GM23338 (cell line): Measurements from ENCODE around the gene SLC30A7.

Experiments
- CREB1 ChIP-seq: fragments of 250-450 bp; sonication (Bioruptor Pico); IDR thresholded peaks from 2 replicates; pipeline ENCODE4 v1.5.0; 2020; ENCODE audit warnings: low read depth, mild to moderate bottlenecking, moderate library complexity
- CTCF ChIP-seq, 2 experiments: fragments of 200-600 bp in 1 of 2; sonication (generic) in 1 of 2; conservative IDR thresholded peaks; 2 replicates each; pipeline versions ENCODE4 v1.5.1 to v1.6.1; 2016 to 2017; ENCODE audit warnings: antibody characterized with exemption in 2 of 2, low read depth in 2 of 2, mild to moderate bottlenecking in 2 of 2, moderate library complexity in 1 of 2
- EZH2 ChIP-seq: fragments of 200-600 bp; sonication (generic); IDR thresholded peaks from one replicate; pipeline ENCODE4 v1.8.0; 2017; ENCODE audit warnings: antibody characterized with exemption, mild to moderate bottlenecking, low read depth; ENCODE audit not compliant: unreplicated experiment
- EZH2phosphoT487 ChIP-seq: fragments of 200-600 bp; sonication (generic); IDR thresholded peaks from one replicate; pipeline ENCODE4 v1.8.1; 2018; ENCODE audit warnings: antibody characterized with exemption; ENCODE audit not compliant: unreplicated experiment
- JUNB ChIP-seq: IDR thresholded peaks from one replicate; pipeline ENCODE4 v1.6.1; 2016; ENCODE audit warnings: antibody characterized with exemption; ENCODE audit not compliant: unreplicated experiment
- NANOG ChIP-seq: IDR thresholded peaks from 2 replicates; pipeline ENCODE4 v1.6.1; 2016; ENCODE audit warnings: antibody characterized with exemption, borderline replicate concordance
- POLR2AphosphoS5 ChIP-seq: IDR thresholded peaks from 2 replicates; pipeline ENCODE4 v1.6.1; 2016; ENCODE audit warnings: antibody characterized with exemption, low read depth
- REST ChIP-seq: IDR thresholded peaks from one replicate; pipeline ENCODE4 v1.6.1; 2018; ENCODE audit warnings: antibody characterized with exemption; ENCODE audit not compliant: unreplicated experiment
- ZNF114 ChIP-seq: fragments of 250-450 bp; sonication (Bioruptor Pico); IDR thresholded peaks from 2 replicates; pipeline ENCODE4 v1.5.0; 2020; ENCODE audit warnings: mild to moderate bottlenecking, moderate library complexity
- TF ChIP-seq, protein P1 (sequence below): IDR thresholded peaks from 2 replicates; pipeline ENCODE4 v1.6.1; 2016; ENCODE audit warnings: antibody characterized with exemption

- TF ChIP-seq CTCF (conservative IDR thresholded peaks at IDR 0.05; ENCODE audit: low read depth in 2 of 2) (no peak), POLR2AphosphoS5 (no peak), EZH2 (no peak), ZNF114 (CRISPR knock-in tag) (no peak), CREB1 (CRISPR knock-in tag) (no peak), REST (no peak), EZH2phosphoT487 (no peak), JUNB (no peak), NANOG (no peak)
- TF ChIP-seq, protein P1, sequence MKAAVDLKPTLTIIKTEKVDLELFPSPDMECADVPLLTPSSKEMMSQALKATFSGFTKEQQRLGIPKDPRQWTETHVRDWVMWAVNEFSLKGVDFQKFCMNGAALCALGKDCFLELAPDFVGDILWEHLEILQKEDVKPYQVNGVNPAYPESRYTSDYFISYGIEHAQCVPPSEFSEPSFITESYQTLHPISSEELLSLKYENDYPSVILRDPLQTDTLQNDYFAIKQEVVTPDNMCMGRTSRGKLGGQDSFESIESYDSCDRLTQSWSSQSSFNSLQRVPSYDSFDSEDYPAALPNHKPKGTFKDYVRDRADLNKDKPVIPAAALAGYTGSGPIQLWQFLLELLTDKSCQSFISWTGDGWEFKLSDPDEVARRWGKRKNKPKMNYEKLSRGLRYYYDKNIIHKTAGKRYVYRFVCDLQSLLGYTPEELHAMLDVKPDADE: no peak
Measured at GRCh38 chr1:100869996-100870395, 25.9 kb upstream of the SLC30A7 start.
